Caco-2 (cell line): ENCODE measurements around the gene DHX32. TPM values are rescaled to one million over a fixed set of nuclear protein-coding genes. Genes with fewer than 3 reads are reported as not detected.

ENCODE experiments used
- BruUV-seq: library from RNA; stranded (reverse); fragments of 400-500 nt; replicated peaks from 2 replicates; lab custom pipeline; 2021; lab: Mats Ljungman, UMichigan
- CTCF ChIA-PET: fragments of 300-600 bp; sonication (Branson Sonifier 250); formaldehyde crosslinking; loops from one replicate; lab custom pipeline; 2022; ENCODE audit warnings: antibody characterized with exemption; lab: Charles Lee
- POLR2A ChIA-PET: fragments of 300-600 bp; sonication (Branson Sonifier 250); formaldehyde crosslinking; loops from one replicate; lab custom pipeline; 2022; ENCODE audit warnings: antibody characterized with exemption; lab: Charles Lee
- DNase-seq, 2 experiments: peaks; one replicate each; pipeline versions ENCODE4 v3.0.0 to v3.0.0-alpha.2; 2020 to 2022
- H3K27me3 ChIP-seq: replicated peaks from 2 replicates; pipeline ENCODE4 v1.6.0; 2011; ENCODE audit warnings: low read length; ENCODE audit not compliant: control insufficient read depth, insufficient read depth
- H3K36me3 ChIP-seq: 2 replicates; pipeline ENCODE4 v1.5.1; 2011; ENCODE audit warnings: low read length; ENCODE audit not compliant: control insufficient read depth, insufficient read depth
- H3K4me1 ChIP-seq: fragments of 250-450 bp; sonication (Bioruptor Pico); 2 replicates; pipeline ENCODE4 v1.5.1; 2020; ENCODE audit warnings: mild to moderate bottlenecking
- H3K4me3 ChIP-seq: 2 replicates; pipeline ENCODE4 v1.5.1; 2011; ENCODE audit warnings: low read depth, mild to moderate bottlenecking, control low read depth, low read length
- H3K9me3 ChIP-seq: fragments of 250-450 bp; sonication (Bioruptor Pico); 2 replicates; pipeline ENCODE4 v1.5.1; 2020; ENCODE audit warnings: mild to moderate bottlenecking, moderate library complexity
- H3K27ac Mint-ChIP-seq: one replicate; pipeline ENCODE4 v1.8.0; 2022; ENCODE audit warnings: mixed read lengths; ENCODE audit not compliant: unreplicated experiment
- H3K27me3 Mint-ChIP-seq: one replicate; pipeline ENCODE4 v1.8.0; 2022; ENCODE audit warnings: mixed read lengths; ENCODE audit not compliant: insufficient read depth, unreplicated experiment
- H3K36me3 Mint-ChIP-seq: one replicate; pipeline ENCODE4 v1.8.0; 2022; ENCODE audit warnings: mild to moderate bottlenecking, mixed read lengths; ENCODE audit not compliant: insufficient read depth, unreplicated experiment
- H3K4me1 Mint-ChIP-seq: one replicate; pipeline ENCODE4 v1.8.0; 2022; ENCODE audit warnings: low read depth, mixed read lengths; ENCODE audit not compliant: unreplicated experiment
- H3K4me3 Mint-ChIP-seq: one replicate; pipeline ENCODE4 v1.8.0; 2022; ENCODE audit warnings: mild to moderate bottlenecking, moderate library complexity, mixed read lengths; ENCODE audit not compliant: unreplicated experiment
- H3K9me3 Mint-ChIP-seq: one replicate; pipeline ENCODE4 v1.8.0; 2022; ENCODE audit warnings: mixed read lengths; ENCODE audit not compliant: unreplicated experiment
- intact Hi-C: fragments of 100-400 bp; cut with micrococcal nuclease; formaldehyde crosslinking; loops from one replicate; pipeline ENCODE4 v1.10.0; 2022; ENCODE audit not compliant: unreplicated experiment
- total RNA-seq: library from RNA; stranded (reverse); gene quantifications from 2 replicates; pipeline ENCODE4 v1.2.3, GENCODE V29; 2022
- TF ChIP-seq, protein P1 (sequence below), 2 experiments: fragments of 200-600 bp in 1 of 2; IDR thresholded peaks; 1 replicate in 1 of 2; 2 replicates in 1 of 2; pipeline versions ENCODE4 v1.5.1 to v1.8.0; 2011 to 2022; ENCODE audit warnings: antibody characterized with exemption in 1 of 2, control low read depth in 1 of 2, inconsistent platforms in 1 of 2, low read depth in 1 of 2, low read length in 1 of 2, mild to moderate bottlenecking in 1 of 2, moderate library complexity in 1 of 2; ENCODE audit not compliant: insufficient read depth in 1 of 2, severe bottlenecking in 1 of 2, unreplicated experiment in 1 of 2

The DHX32 gene
- total RNA-seq, 1 experiment from 2014 or later = 25.0 TPM

GRCh38 chr10:125797424-125797823 is 83.7 kb downstream of the DHX32 start:
- DNase-seq = no peak
- no peaks in the 10 kb centered on the region for H3K27me3 ChIP-seq
- ChIA-PET POLR2A (no interaction called here), CTCF (interaction anchor here (0.6 kb wide), 1 partner anchor 680 kb away, joined by 4 read pairs; no protein-coding TSS in a partner anchor)
- intact Hi-C loops = no loop called here
- no peak overlapping the region for H3K4me3 ChIP-seq
- BruUV-seq = no TSS peak
- no peaks in the 10 kb centered on the region; the same call in 1 of the 2 replicates for H3K36me3 ChIP-seq
- no peaks in the 10 kb centered on the region for H3K4me1 ChIP-seq
- no peaks in the 10 kb centered on the region for H3K27me3 Mint-ChIP-seq
- H3K9me3 ChIP-seq = no peaks in the 10 kb centered on the region
- no peak overlapping the region for H3K27ac Mint-ChIP-seq
- peaks cover 9% of the 10 kb centered on the region for H3K36me3 Mint-ChIP-seq
- TF ChIP-seq, protein P1, sequence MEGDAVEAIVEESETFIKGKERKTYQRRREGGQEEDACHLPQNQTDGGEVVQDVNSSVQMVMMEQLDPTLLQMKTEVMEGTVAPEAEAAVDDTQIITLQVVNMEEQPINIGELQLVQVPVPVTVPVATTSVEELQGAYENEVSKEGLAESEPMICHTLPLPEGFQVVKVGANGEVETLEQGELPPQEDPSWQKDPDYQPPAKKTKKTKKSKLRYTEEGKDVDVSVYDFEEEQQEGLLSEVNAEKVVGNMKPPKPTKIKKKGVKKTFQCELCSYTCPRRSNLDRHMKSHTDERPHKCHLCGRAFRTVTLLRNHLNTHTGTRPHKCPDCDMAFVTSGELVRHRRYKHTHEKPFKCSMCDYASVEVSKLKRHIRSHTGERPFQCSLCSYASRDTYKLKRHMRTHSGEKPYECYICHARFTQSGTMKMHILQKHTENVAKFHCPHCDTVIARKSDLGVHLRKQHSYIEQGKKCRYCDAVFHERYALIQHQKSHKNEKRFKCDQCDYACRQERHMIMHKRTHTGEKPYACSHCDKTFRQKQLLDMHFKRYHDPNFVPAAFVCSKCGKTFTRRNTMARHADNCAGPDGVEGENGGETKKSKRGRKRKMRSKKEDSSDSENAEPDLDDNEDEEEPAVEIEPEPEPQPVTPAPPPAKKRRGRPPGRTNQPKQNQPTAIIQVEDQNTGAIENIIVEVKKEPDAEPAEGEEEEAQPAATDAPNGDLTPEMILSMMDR (IDR thresholded peaks at IDR 0.05; ENCODE audit: insufficient read depth in 1 of 2, low read depth in 1 of 2, low read length in 1 of 2, severe bottlenecking in 1 of 2, unreplicated experiment in 1 of 2) = no peak
- H3K9me3 Mint-ChIP-seq = no peaks in the 10 kb centered on the region
- H3K4me3 Mint-ChIP-seq = no peak overlapping the region
- peaks cover 4% of the 10 kb centered on the region for H3K4me1 Mint-ChIP-seq

DNA sequence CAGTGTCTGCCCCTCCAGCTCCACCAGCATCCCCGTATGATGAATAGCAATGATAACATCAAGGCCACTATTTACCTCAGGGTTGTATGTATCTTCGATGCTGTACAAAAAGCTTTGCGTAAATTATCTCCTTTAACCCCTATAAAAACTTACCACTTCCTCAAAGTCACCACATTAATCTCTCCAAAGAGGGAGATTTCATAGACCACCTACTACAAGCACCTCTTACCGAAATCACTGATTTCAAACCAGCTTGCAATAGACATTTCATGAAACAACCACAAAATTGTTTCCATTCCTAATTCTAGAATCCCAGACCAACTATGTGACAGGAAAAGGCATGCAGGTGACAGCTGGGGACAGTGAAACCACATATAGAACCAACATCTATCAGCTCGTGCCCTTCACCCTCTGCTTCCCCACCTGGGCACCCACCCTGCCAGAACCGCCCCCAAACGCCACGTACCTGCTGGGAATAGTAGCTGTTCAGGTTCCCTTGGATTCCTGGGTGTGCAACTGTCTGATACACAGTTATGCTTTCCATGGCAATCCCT is 85.4 kb downstream of the DHX32 start:
- TF ChIP-seq, protein P1 (IDR thresholded peaks at IDR 0.05; ENCODE audit: insufficient read depth in 1 of 2, low read depth in 1 of 2, low read length in 1 of 2, severe bottlenecking in 1 of 2, unreplicated experiment in 1 of 2) = no peak
- ChIA-PET CTCF (interaction anchor here (0.5 kb wide), 1 partner anchor 11 kb away, joined by 4 read pairs; no protein-coding TSS in a partner anchor), POLR2A (no interaction called here)
- no peaks in the 10 kb centered on the region; the same call in 1 of the 2 replicates for H3K36me3 ChIP-seq
- intact Hi-C loops = no loop called here
- DNase-seq = no peak
- Mint-ChIP-seq H3K4me1 (peaks cover 7% of the 10 kb centered on the region), H3K27me3 (no peaks in the 10 kb centered on the region), H3K27ac (no peak overlapping the region), H3K4me3 (no peak overlapping the region), H3K36me3 (peaks cover 6% of the 10 kb centered on the region), H3K9me3 (no peaks in the 10 kb centered on the region)
- no TSS peak for BruUV-seq
- H3K4me3 ChIP-seq = no peak overlapping the region
- H3K9me3 ChIP-seq = no peaks in the 10 kb centered on the region
- no peaks in the 10 kb centered on the region for H3K4me1 ChIP-seq
- H3K27me3 ChIP-seq = no peaks in the 10 kb centered on the region

DNA sequence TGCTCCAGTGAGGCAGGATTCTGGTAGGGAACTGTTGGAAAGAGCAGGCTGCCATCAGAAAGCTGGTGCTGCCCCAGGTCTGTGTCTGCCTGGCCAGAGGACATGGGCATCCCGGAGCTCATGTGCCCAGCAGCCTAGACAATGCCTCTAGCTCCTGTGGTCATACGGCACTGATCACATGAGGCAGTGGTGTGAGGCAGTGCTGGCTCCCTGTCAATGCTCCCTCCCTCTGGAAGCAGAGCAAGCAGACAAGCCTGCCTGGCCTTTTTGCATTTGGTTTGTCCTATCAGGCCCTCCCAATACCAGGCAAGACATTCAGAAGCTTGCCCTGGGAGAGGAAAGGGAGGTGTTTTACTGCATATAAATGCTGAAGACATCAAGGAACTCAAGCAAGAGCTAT is 86.0 kb downstream of the DHX32 start:
- ChIA-PET CTCF (interaction anchor here (0.5 kb wide), 1 partner anchor 11 kb away, joined by 4 read pairs; no protein-coding TSS in a partner anchor), POLR2A (no interaction called here)
- no peaks in the 10 kb centered on the region; the same call in 1 of the 2 replicates for H3K36me3 ChIP-seq
- no peaks in the 10 kb centered on the region for H3K9me3 ChIP-seq
- no peaks in the 10 kb centered on the region for H3K27me3 ChIP-seq
- no peak overlapping the region for H3K4me3 ChIP-seq
- DNase-seq = no peak
- TF ChIP-seq, protein P1 (IDR thresholded peaks at IDR 0.05; ENCODE audit: insufficient read depth in 1 of 2, low read depth in 1 of 2, low read length in 1 of 2, severe bottlenecking in 1 of 2, unreplicated experiment in 1 of 2) = no peak
- Mint-ChIP-seq H3K27ac (no peak overlapping the region), H3K4me3 (no peak overlapping the region), H3K36me3 (no peaks in the 10 kb centered on the region), H3K27me3 (no peaks in the 10 kb centered on the region), H3K9me3 (no peaks in the 10 kb centered on the region), H3K4me1 (peaks cover 7% of the 10 kb centered on the region)
- no peaks in the 10 kb centered on the region for H3K4me1 ChIP-seq
- BruUV-seq = no TSS peak
- intact Hi-C loops = no loop called here
